Loucy (cell line): Measurements from ENCODE around the gene PLCH1.
"Not testable (repeated sequence)": the region's sequence is repeated elsewhere in the genome, so short reads cannot be mapped to it uniquely, and the experiment has no call there.

Source experiments
- EZH2phosphoT487 ChIP-seq: fragments of 200-600 bp; IDR thresholded peaks from 2 replicates; pipeline ENCODE4 v1.6.1; 2018; ENCODE audit warnings: antibody characterized with exemption, mild to moderate bottlenecking, moderate library complexity, borderline replicate concordance
- TF ChIP-seq, protein P1 (sequence below): fragments of 200-600 bp; sonication (generic); conservative IDR thresholded peaks from 2 replicates; pipeline ENCODE4 v1.5.1; 2014; ENCODE audit warnings: mild to moderate bottlenecking, antibody characterized with exemption, low read length

- TF ChIP-seq, protein P1, sequence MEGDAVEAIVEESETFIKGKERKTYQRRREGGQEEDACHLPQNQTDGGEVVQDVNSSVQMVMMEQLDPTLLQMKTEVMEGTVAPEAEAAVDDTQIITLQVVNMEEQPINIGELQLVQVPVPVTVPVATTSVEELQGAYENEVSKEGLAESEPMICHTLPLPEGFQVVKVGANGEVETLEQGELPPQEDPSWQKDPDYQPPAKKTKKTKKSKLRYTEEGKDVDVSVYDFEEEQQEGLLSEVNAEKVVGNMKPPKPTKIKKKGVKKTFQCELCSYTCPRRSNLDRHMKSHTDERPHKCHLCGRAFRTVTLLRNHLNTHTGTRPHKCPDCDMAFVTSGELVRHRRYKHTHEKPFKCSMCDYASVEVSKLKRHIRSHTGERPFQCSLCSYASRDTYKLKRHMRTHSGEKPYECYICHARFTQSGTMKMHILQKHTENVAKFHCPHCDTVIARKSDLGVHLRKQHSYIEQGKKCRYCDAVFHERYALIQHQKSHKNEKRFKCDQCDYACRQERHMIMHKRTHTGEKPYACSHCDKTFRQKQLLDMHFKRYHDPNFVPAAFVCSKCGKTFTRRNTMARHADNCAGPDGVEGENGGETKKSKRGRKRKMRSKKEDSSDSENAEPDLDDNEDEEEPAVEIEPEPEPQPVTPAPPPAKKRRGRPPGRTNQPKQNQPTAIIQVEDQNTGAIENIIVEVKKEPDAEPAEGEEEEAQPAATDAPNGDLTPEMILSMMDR: not testable (repeated sequence)
- not testable (repeated sequence) for TF ChIP-seq EZH2phosphoT487
These were observed 350.0 kb downstream of the PLCH1 start for GRCh38 chr3:155394896-155395295.
